Esophagus squamous epithelium (tissue), 5 donors: ENCODE measurements around the gene SINHCAF. TPM values are rescaled to one million over a fixed set of nuclear protein-coding genes. Genes with fewer than 3 reads are reported as not detected.

Experiments
- DNase-seq: peaks from one replicate; lab custom pipeline; 2025; lab: John Stamatoyannopoulos, UW
- H3K27ac ChIP-seq, 4 donors: fragments of 200-600 bp; sonication (generic); one replicate each; pipeline ENCODE4 v1.5.1; 2016 to 2019; ENCODE audit warnings: mild to moderate bottlenecking in 1 of 4
- H3K27me3 ChIP-seq, 4 donors: fragments of 200-600 bp; sonication (generic); 1 replicate in 3 of 4; 2 replicates in 1 of 4; pipeline versions ENCODE4 v1.5.1 to v1.6.0; 2017 to 2021; ENCODE audit warnings: antibody characterized with exemption in 1 of 4
- H3K36me3 ChIP-seq, 3 donors: fragments of 200-600 bp; sonication (generic); one replicate each; pipeline ENCODE4 v1.5.1; 2016 to 2019
- H3K4me1 ChIP-seq, 3 donors: fragments of 200-600 bp; sonication (generic); one replicate each; pipeline ENCODE4 v1.5.1; 2017 to 2019
- H3K4me3 ChIP-seq, 4 donors: fragments of 200-600 bp; sonication (generic); 1 replicate in 3 of 4; 2 replicates in 1 of 4; pipeline ENCODE4 v1.5.1; 2016 to 2019; ENCODE audit warnings: mild to moderate bottlenecking in 2 of 4, moderate library complexity in 1 of 4
- H3K9me3 ChIP-seq, 3 donors: fragments of 200-600 bp; sonication (generic); one replicate each; pipeline ENCODE4 v1.5.1; 2016 to 2019
- POLR2A ChIP-seq, 4 donors: fragments of 450-650 bp; IDR thresholded peaks; one replicate each; pipeline ENCODE4 v1.6.1; 2017; ENCODE audit warnings: antibody characterized with exemption in 4 of 4, mild to moderate bottlenecking in 4 of 4, moderate library complexity in 3 of 4
- WGBS, 2 donors: methylation state at CpG; one replicate each; pipeline ENCODE4 v1.1.5; 2018; 5-methylcytosine and 5-hydroxymethylcytosine counted together
- intact Hi-C: fragments of 100-400 bp; cut with DNase I; formaldehyde crosslinking; loops from one replicate; pipeline ENCODE4 v1.15.0; 2022
- total RNA-seq, 4 donors: library from RNA; depleted of rRNA; stranded (reverse); fragments of >200 nt; gene quantifications; one replicate each; pipeline ENCODE4 v1.1.0, GENCODE V29; 2016
- TF ChIP-seq, protein P1 (sequence below), 6 experiments: fragments of 450-650 bp in 4 of 6; fragments of 200-600 bp in 2 of 6; sonication (generic) in 2 of 6; IDR thresholded peaks; one replicate each; pipeline ENCODE4 v1.5.1; 2016 to 2019; ENCODE audit warnings: antibody characterized with exemption in 6 of 6, mild to moderate bottlenecking in 4 of 6, moderate library complexity in 4 of 6
- donor health status: DM: yes; HTN: yes; CAD: no.

Gene SINHCAF
- total RNA-seq, 4 donors from 2014 or later = 52.2 to 71.9 (median 62.0) TPM

GRCh38 chr12:31362759-31363415 is 36.9 kb upstream of the SINHCAF start:
- intact Hi-C loops = no loop called here
- H3K4me3 ChIP-seq = peak overlapping the region in 1 of 4 donors; percentile 47
- H3K27me3 ChIP-seq = no peaks in the 10 kb centered on the region
- no peaks in the 10 kb centered on the region for H3K36me3 ChIP-seq
- TF ChIP-seq POLR2A (IDR thresholded peaks at IDR 0.05) = no peak
- TF ChIP-seq, protein P1, sequence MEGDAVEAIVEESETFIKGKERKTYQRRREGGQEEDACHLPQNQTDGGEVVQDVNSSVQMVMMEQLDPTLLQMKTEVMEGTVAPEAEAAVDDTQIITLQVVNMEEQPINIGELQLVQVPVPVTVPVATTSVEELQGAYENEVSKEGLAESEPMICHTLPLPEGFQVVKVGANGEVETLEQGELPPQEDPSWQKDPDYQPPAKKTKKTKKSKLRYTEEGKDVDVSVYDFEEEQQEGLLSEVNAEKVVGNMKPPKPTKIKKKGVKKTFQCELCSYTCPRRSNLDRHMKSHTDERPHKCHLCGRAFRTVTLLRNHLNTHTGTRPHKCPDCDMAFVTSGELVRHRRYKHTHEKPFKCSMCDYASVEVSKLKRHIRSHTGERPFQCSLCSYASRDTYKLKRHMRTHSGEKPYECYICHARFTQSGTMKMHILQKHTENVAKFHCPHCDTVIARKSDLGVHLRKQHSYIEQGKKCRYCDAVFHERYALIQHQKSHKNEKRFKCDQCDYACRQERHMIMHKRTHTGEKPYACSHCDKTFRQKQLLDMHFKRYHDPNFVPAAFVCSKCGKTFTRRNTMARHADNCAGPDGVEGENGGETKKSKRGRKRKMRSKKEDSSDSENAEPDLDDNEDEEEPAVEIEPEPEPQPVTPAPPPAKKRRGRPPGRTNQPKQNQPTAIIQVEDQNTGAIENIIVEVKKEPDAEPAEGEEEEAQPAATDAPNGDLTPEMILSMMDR (IDR thresholded peaks at IDR 0.05) = peak in 2 of 6 experiments; percentile 18 to 24
- WGBS, 2 donors = 27 to 28% methylated on average over 4 to 5 of the region's 6 CpGs
- peaks cover 8 to 38% (median 15%) of the 10 kb centered on the region in 3 donors for H3K4me1 ChIP-seq
- H3K27ac ChIP-seq = peak overlapping the region; percentile 44 to 67 (median 64)
- H3K9me3 ChIP-seq = no peaks in the 10 kb centered on the region
- no peak for DNase-seq

GRCh38 chr12:31362115-31362758 is 36.3 kb upstream of the SINHCAF start:
- H3K36me3 ChIP-seq = no peaks in the 10 kb centered on the region
- DNase-seq = no peak
- peaks cover 8 to 38% (median 15%) of the 10 kb centered on the region in 3 donors for H3K4me1 ChIP-seq
- H3K9me3 ChIP-seq = no peaks in the 10 kb centered on the region
- intact Hi-C loops = no loop called here
- TF ChIP-seq POLR2A (IDR thresholded peaks at IDR 0.05) = no peak
- TF ChIP-seq, protein P1 (IDR thresholded peaks at IDR 0.05) = no peak
- no peaks in the 10 kb centered on the region for H3K27me3 ChIP-seq
- H3K4me3 ChIP-seq = peak overlapping the region in 1 of 4 donors; percentile 47
- 24 to 43% methylated on average over 8 to 12 of the region's 13 CpGs for WGBS, 2 donors
- peak overlapping the region; percentile 44 to 67 (median 64) for H3K27ac ChIP-seq

DNA sequence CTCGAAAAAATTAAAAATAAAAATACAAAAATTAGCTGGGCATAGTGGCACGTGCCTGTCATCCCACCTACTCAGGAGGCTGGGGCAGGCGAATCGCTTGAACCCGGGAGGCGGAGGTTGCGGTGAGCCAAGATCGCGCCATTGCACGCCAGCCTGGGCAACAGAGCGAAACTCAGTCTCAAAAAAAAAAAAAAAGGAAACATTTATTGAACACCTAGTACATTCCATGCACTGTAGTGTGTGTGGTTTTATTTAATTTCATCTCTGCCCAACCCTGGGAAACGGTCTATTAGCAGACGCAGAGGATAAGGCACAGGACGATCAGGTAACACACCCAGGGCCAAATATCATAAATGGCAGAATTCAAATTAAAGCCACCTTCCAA is 35.8 kb upstream of the SINHCAF start:
- no peak for DNase-seq
- H3K27me3 ChIP-seq = no peaks in the 10 kb centered on the region
- intact Hi-C loops = no loop called here
- TF ChIP-seq POLR2A (IDR thresholded peaks at IDR 0.05) = no peak
- TF ChIP-seq, protein P1 (IDR thresholded peaks at IDR 0.05) = no peak
- no peak overlapping the region for H3K4me3 ChIP-seq
- peaks cover 8 to 38% (median 15%) of the 10 kb centered on the region in 3 donors for H3K4me1 ChIP-seq
- 76 to 83% methylated on average over 14 of the region's 14 CpGs for WGBS, 2 donors
- peak overlapping the region in 2 of 4 donors; percentile 61 to 66 for H3K27ac ChIP-seq
- H3K9me3 ChIP-seq = no peaks in the 10 kb centered on the region
- H3K36me3 ChIP-seq = no peaks in the 10 kb centered on the region

GRCh38 chr12:31355747-31356107 is 29.8 kb upstream of the SINHCAF start:
- DNase-seq = no peak
- H3K27me3 ChIP-seq = no peaks in the 10 kb centered on the region
- no peak for TF ChIP-seq POLR2A (IDR thresholded peaks at IDR 0.05)
- TF ChIP-seq, protein P1 (IDR thresholded peaks at IDR 0.05) = no peak
- H3K36me3 ChIP-seq = no peaks in the 10 kb centered on the region
- H3K9me3 ChIP-seq = no peaks in the 10 kb centered on the region
- no peak overlapping the region for H3K4me3 ChIP-seq
- 77 to 86% methylated on average over 3 of the region's 4 CpGs for WGBS, 2 donors
- intact Hi-C loops = no loop called here
- H3K4me1 ChIP-seq = peaks cover 0 to 6% (median 5%) of the 10 kb centered on the region in 3 donors
- no peak overlapping the region for H3K27ac ChIP-seq
